ENCODE measurements around the gene AFM.

DNA sequence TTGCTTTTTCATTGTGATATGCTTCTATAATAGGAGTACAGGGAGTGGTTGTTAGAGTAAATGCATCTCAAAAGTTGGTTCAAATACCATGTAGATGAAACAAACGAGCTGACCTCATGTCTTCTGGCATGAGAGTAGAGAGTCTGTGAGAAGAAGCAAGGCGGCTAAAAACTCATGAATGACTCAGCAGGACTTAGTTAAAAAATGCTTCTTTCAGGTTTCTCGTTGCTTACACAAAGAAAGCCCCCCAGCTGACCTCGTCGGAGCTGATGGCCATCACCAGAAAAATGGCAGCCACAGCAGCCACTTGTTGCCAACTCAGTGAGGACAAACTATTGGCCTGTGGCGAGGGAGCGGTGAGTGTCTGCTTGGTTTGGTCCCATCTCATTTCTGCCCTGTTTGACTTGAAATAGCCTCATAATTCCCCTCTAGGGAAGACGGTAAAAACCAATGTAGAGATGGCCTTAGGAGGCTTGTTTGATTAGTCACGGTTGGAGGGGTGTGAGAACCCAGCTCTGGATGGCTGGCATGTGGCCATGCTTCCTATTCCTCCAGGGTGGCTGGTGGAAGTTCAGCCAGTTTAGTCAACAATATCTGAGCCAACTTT lies 31.0 kb upstream of the AFM start:
- TF ChIP-seq CTCF (IDR thresholded peaks at IDR 0.05) (no peak), POLR2AphosphoS5 (IDR thresholded peaks at IDR 0.05; ENCODE audit: insufficient read depth in 1 of 2, low read depth in 1 of 2) (no peak)
